Endothelial cell of umbilical vein (primary cell): ENCODE measurements around the gene SLC12A5. TPM values are rescaled to one million over a fixed set of nuclear protein-coding genes. Genes with fewer than 3 reads are reported as not detected.

Experiments used
- BruUV-seq: library from RNA; stranded (reverse); fragments of 400-500 nt; replicated peaks from 2 replicates; lab custom pipeline; 2021; lab: Mats Ljungman, UMichigan
- CTCF ChIA-PET: fragments of 300-600, 350-600 bp; sonication (Branson Sonifier 250); formaldehyde crosslinking; loops from one replicate; lab custom pipeline; 2021; ENCODE audit warnings: antibody characterized with exemption, inconsistent platforms; lab: Charles Lee
- POLR2A ChIA-PET: fragments of 300-600, 350-600 bp; sonication (Branson Sonifier 250); formaldehyde crosslinking; loops from one replicate; lab custom pipeline; 2021; ENCODE audit warnings: antibody characterized with exemption, inconsistent platforms; lab: Charles Lee
- DNase-seq: peaks from one replicate; pipeline ENCODE4 v3.0.0-alpha.2; 2011; ENCODE audit warnings: low read depth, low spot score
- FAIRE-seq: peaks from 2 replicates; lab custom pipeline; 2011; peaks lifted over from hg19 to GRCh38; lab: Jason Lieb, UNC
- H2AFZ ChIP-seq: 2 replicates; pipeline ENCODE4 v1.6.0; 2012; ENCODE audit warnings: low read depth, low read length, control low read depth, inconsistent platforms
- H3K27ac ChIP-seq: 2 replicates; pipeline ENCODE4 v1.5.1; 2011; ENCODE audit warnings: low read depth, mild to moderate bottlenecking, control low read depth, low read length, moderate library complexity; ENCODE audit not compliant: insufficient read depth
- H3K27me3 ChIP-seq, 2 experiments: 2 replicates each; pipeline versions ENCODE4 v1.6.0 to v1.6.1; 2011; ENCODE audit warnings: low read length in 2 of 2, mixed read lengths in 1 of 2; ENCODE audit not compliant: control insufficient read depth in 2 of 2, insufficient read depth in 2 of 2
- H3K36me3 ChIP-seq, 2 experiments: 2 replicates in 1 of 2; 3 replicates in 1 of 2; pipeline ENCODE4 v1.5.1; 2011; ENCODE audit warnings: low read length in 2 of 2, mild to moderate bottlenecking in 1 of 2, moderate library complexity in 1 of 2; ENCODE audit not compliant: control insufficient read depth in 2 of 2, insufficient read depth in 2 of 2; ENCODE audit errors: extremely low read depth in 1 of 2
- H3K4me1 ChIP-seq: 3 replicates; pipeline ENCODE4 v1.5.1; 2011; ENCODE audit warnings: mild to moderate bottlenecking, low read length; ENCODE audit not compliant: control insufficient read depth, insufficient read depth; ENCODE audit errors: extremely low read depth
- H3K4me2 ChIP-seq: 2 replicates; pipeline ENCODE4 v1.6.1; 2011; ENCODE audit warnings: low read length, control low read depth, mixed read lengths; ENCODE audit not compliant: insufficient read depth
- H3K4me3 ChIP-seq, 3 experiments: fragments of 200-600 bp in 1 of 3; sonication (generic), shearing (Covaris generic) in 1 of 3; replicated peaks in 1 of 3; 2 replicates each; pipeline ENCODE4 v1.5.1; 2011 to 2016; ENCODE audit warnings: control low read depth in 3 of 3, low read length in 3 of 3, mild to moderate bottlenecking in 2 of 3, inconsistent platforms in 1 of 3, low read depth in 1 of 3, moderate library complexity in 1 of 3; ENCODE audit not compliant: insufficient read depth in 1 of 3
- H3K79me2 ChIP-seq: 2 replicates; pipeline ENCODE4 v1.6.0; 2012; ENCODE audit warnings: low read length, inconsistent platforms; ENCODE audit not compliant: control insufficient read depth, insufficient read depth
- H3K9ac ChIP-seq: replicated peaks from 2 replicates; pipeline ENCODE3; 2011; ENCODE audit warnings: low read length, control low read depth; ENCODE audit not compliant: insufficient read depth; ENCODE audit errors: extremely low read depth
- H3K9me1 ChIP-seq: replicated peaks from 3 replicates; pipeline ENCODE4 v1.6.0; 2011; ENCODE audit warnings: mild to moderate bottlenecking, low read length; ENCODE audit not compliant: control insufficient read depth, insufficient read depth; ENCODE audit errors: extremely low read depth
- H3K9me3 ChIP-seq: replicated peaks from 2 replicates; pipeline ENCODE4 v1.5.1; 2012; ENCODE audit warnings: low read length, inconsistent platforms; ENCODE audit not compliant: control insufficient read depth, insufficient read depth
- H4K20me1 ChIP-seq: replicated peaks from 2 replicates; pipeline ENCODE3; 2011; ENCODE audit warnings: mild to moderate bottlenecking, low read length; ENCODE audit not compliant: control insufficient read depth, insufficient read depth; ENCODE audit errors: extremely low read depth
- EZH2 ChIP-seq: IDR thresholded peaks from 2 replicates; pipeline ENCODE4 v1.6.1; 2012; ENCODE audit warnings: borderline replicate concordance, low read depth, mild to moderate bottlenecking, moderate library complexity, low read length, inconsistent platforms; ENCODE audit not compliant: severe bottlenecking
- FOS ChIP-seq: IDR thresholded peaks from 2 replicates; pipeline ENCODE4 v1.6.1; 2011; ENCODE audit warnings: mild to moderate bottlenecking, low read length, moderate library complexity, borderline replicate concordance; ENCODE audit not compliant: insufficient read depth
- GATA2 ChIP-seq: IDR thresholded peaks from 2 replicates; pipeline ENCODE4 v1.7.0; 2011; ENCODE audit warnings: low read depth, mild to moderate bottlenecking, moderate library complexity, mixed read lengths, low read length; ENCODE audit not compliant: insufficient read length, insufficient read depth
- JUN ChIP-seq: IDR thresholded peaks from 2 replicates; pipeline ENCODE4 v1.6.1; 2011; ENCODE audit warnings: borderline replicate concordance, low read depth; ENCODE audit not compliant: insufficient read length, insufficient read depth
- MYC ChIP-seq: IDR thresholded peaks from one replicate; pipeline ENCODE4 v1.6.1; 2011; ENCODE audit warnings: mild to moderate bottlenecking, low read depth, low read length
- POLR2A ChIP-seq: IDR thresholded peaks from 2 replicates; pipeline ENCODE4 v1.6.1; 2012; ENCODE audit warnings: low read depth, mild to moderate bottlenecking, control low read depth, low read length
- POLR2AphosphoS5 ChIP-seq: IDR thresholded peaks from 2 replicates; pipeline ENCODE4 v1.6.1; 2012; ENCODE audit warnings: low read depth, mild to moderate bottlenecking, control low read depth, low read length, moderate library complexity; ENCODE audit not compliant: insufficient read depth
- dilution Hi-C: fragments of 300-500 bp; cut with MboI; formaldehyde crosslinking; loops from one replicate; pipeline ENCODE4 v1.15.0; 2019; ENCODE audit warnings: low sequenced_read_pairs; ENCODE audit not compliant: extremely low pct_ligation_motif_present
- intact Hi-C: fragments of 100-400 bp; cut with micrococcal nuclease; formaldehyde crosslinking; loops from one replicate; pipeline ENCODE4 v1.10.0; 2022
- polyA plus RNA-seq, 4 experiments: library from polyadenylated mRNA; depleted of rRNA in 3 of 4; stranded (reverse) in 3 of 4; unstranded in 1 of 4; fragments of >200 nt; gene quantifications; 2 replicates each; pipeline versions ENCODE4 v1.2.1 to v1.2.3, GENCODE V29; 2011 to 2012; ENCODE audit warnings: missing spikeins in 1 of 4
- total RNA-seq: library from RNA; stranded (reverse); gene quantifications from 2 replicates; pipeline ENCODE4 v1.2.3, GENCODE V29; 2021
- TF ChIP-seq, protein P1 (sequence below), 2 donors: IDR thresholded peaks; 1 replicate in 1 of 2; 2 replicates in 1 of 2; pipeline ENCODE4 v1.5.1; 2011; ENCODE audit warnings: low read length in 2 of 2, mild to moderate bottlenecking in 2 of 2, moderate library complexity in 2 of 2, control low read depth in 1 of 2, inconsistent platforms in 1 of 2, low read depth in 1 of 2; ENCODE audit not compliant: insufficient read depth in 1 of 2; ENCODE audit errors: extremely low read depth in 1 of 2
- TF ChIP-seq, protein P2 (sequence below): IDR thresholded peaks from 2 replicates; pipeline ENCODE4 v1.6.1; 2011; ENCODE audit not compliant: insufficient read depth, insufficient read length

The SLC12A5 gene
- total and polyA plus RNA-seq, 2 donors (not counting 3 experiments of a cell fraction or from before 2014, with no cell fraction given) = 1.6 to 2.3 TPM

DNA sequence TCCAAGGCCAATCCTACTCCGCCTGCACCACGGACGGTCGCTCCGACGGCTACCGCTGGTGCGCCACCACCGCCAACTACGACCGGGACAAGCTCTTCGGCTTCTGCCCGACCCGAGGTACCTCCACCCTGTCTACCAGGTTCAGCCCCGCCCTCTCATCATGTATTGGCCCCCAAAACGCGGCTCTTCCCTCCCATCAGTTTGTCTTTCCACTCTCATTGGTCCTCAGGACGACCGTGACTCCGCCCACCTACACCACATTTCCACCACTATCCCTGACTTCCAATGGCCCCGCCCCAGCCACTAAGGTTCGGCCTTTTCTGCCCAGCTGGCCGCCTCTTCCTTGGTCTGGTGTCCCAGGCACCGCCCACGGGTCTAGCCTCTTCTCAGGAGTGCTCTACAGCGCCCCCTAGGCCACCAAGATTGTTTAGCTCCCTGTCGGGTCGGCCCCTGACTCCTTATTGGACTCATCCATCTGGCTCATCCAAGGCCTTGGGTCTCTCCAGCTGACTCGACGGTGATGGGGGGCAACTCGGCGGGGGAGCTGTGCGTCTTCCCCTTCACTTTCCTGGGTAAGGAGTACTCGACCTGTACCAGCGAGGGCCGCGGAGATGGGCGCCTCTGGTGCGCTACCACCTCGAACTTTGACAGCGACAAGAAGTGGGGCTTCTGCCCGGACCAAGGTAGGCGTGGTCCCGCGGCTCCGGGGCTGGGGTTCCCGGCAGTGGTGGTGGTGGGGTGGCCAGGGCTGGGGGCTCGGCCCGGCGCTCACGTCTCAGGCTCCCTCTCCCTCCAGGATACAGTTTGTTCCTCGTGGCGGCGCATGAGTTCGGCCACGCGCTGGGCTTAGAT, 17.2 kb upstream of the SLC12A5 start:
- DNase-seq = peak; percentile 36
- no peak overlapping the region for H3K9ac ChIP-seq
- POLR2A ChIA-PET = no interaction called here
- no peaks in the 10 kb centered on the region for H3K36me3 ChIP-seq
- no peak overlapping the region for H2AFZ ChIP-seq
- no peak overlapping the region for H3K4me2 ChIP-seq
- H3K9me1 ChIP-seq = no peaks in the 10 kb centered on the region
- H3K79me2 ChIP-seq = no peaks in the 10 kb centered on the region
- H3K4me1 ChIP-seq = peaks cover 4% of the 10 kb centered on the region
- no peak overlapping the region for H3K27ac ChIP-seq
- no peaks in the 10 kb centered on the region for H3K9me3 ChIP-seq
- CTCF ChIA-PET = interaction anchor here (1.0 to 3.9 kb wide), 10 partner anchors 11 to 162 kb away, joined by 3 to 43 read pairs (median 14); no protein-coding TSS in a partner anchor
- H3K27me3 ChIP-seq = peaks cover 43 to 48% of the 10 kb centered on the region in 2 experiments
- no peaks in the 10 kb centered on the region for H4K20me1 ChIP-seq
- no peak for FAIRE-seq
- intact Hi-C loops (loop anchor here (2.0 kb wide), 1 partner anchor 25 kb away; no protein-coding TSS in a partner anchor), dilution Hi-C loops (no loop called here)
- BruUV-seq = no TSS peak
- no peak for TF ChIP-seq POLR2AphosphoS5
- TF ChIP-seq, protein P1, sequence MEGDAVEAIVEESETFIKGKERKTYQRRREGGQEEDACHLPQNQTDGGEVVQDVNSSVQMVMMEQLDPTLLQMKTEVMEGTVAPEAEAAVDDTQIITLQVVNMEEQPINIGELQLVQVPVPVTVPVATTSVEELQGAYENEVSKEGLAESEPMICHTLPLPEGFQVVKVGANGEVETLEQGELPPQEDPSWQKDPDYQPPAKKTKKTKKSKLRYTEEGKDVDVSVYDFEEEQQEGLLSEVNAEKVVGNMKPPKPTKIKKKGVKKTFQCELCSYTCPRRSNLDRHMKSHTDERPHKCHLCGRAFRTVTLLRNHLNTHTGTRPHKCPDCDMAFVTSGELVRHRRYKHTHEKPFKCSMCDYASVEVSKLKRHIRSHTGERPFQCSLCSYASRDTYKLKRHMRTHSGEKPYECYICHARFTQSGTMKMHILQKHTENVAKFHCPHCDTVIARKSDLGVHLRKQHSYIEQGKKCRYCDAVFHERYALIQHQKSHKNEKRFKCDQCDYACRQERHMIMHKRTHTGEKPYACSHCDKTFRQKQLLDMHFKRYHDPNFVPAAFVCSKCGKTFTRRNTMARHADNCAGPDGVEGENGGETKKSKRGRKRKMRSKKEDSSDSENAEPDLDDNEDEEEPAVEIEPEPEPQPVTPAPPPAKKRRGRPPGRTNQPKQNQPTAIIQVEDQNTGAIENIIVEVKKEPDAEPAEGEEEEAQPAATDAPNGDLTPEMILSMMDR (IDR thresholded peaks at IDR 0.05; ENCODE audit: extremely low read depth in 1 of 2, insufficient read depth in 1 of 2, low read depth in 1 of 2, low read length in 2 of 2) = peak; percentile 32 to 42
- H3K4me3 ChIP-seq = no peak overlapping the region

DNA sequence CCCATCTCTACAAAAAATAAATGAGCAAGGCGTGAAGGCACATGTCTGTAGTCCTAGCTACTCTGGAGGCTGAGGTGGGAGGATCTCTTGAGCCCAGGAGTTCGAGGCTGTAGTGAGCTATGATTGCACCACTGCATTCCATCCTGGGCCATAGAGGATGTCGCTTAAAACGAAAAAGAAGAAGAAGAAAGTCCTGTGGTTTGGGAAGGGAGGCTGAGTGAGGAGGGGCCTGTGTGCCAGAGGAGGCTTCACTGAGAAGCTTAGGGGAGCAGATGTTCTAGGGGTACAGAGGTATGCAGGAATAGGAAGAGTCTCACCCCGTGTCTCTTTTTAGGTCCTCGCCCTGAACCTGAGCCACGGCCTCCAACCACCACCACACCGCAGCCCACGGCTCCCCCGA, 16.1 kb upstream of the SLC12A5 start:
- Histone ChIP-seq H3K27me3 (peaks cover 43 to 48% of the 10 kb centered on the region in 2 experiments), H3K27ac (no peak overlapping the region), H3K9ac (no peak overlapping the region), H2AFZ (no peak overlapping the region), H3K79me2 (no peaks in the 10 kb centered on the region), H3K9me3 (no peaks in the 10 kb centered on the region), H3K36me3 (no peaks in the 10 kb centered on the region), H3K4me3 (no peak overlapping the region), H3K4me1 (peaks cover 4% of the 10 kb centered on the region), H3K9me1 (no peaks in the 10 kb centered on the region), H3K4me2 (no peak overlapping the region), H4K20me1 (no peaks in the 10 kb centered on the region)
- no peak for DNase-seq
- no peak for FAIRE-seq
- intact Hi-C loops = no loop called here
- no peak for TF ChIP-seq POLR2AphosphoS5
- no peak for TF ChIP-seq EZH2
- TF ChIP-seq, protein P1 (IDR thresholded peaks at IDR 0.05; ENCODE audit: extremely low read depth in 1 of 2, insufficient read depth in 1 of 2, low read depth in 1 of 2, low read length in 2 of 2) = no peak
- TF ChIP-seq JUN = no peak
- no peak for TF ChIP-seq GATA2
- no peak for TF ChIP-seq POLR2A
- no peak for TF ChIP-seq FOS
- TF ChIP-seq MYC = no peak
- TF ChIP-seq, protein P2, sequence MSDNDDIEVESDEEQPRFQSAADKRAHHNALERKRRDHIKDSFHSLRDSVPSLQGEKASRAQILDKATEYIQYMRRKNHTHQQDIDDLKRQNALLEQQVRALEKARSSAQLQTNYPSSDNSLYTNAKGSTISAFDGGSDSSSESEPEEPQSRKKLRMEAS = no peak
- no TSS peak for BruUV-seq
- dilution Hi-C loops = no loop called here
- POLR2A ChIA-PET = no interaction called here
- CTCF ChIA-PET = interaction anchor here (0.7 to 3.9 kb wide), 13 partner anchors 8 to 336 kb away, joined by 3 to 43 read pairs (median 11); no protein-coding TSS in a partner anchor
